Measurements from ENCODE around the gene SNTA1. TPM values are rescaled to one million over a fixed set of nuclear protein-coding genes. Genes with fewer than 3 reads are reported as not detected.

SNTA1 gene
- total and polyA plus RNA-seq, 2 of the 13 experiments (the other 11 are each of a cell fraction or from before 2014, with no cell fraction given), result 16.4 to 18.3 TPM

DNA sequence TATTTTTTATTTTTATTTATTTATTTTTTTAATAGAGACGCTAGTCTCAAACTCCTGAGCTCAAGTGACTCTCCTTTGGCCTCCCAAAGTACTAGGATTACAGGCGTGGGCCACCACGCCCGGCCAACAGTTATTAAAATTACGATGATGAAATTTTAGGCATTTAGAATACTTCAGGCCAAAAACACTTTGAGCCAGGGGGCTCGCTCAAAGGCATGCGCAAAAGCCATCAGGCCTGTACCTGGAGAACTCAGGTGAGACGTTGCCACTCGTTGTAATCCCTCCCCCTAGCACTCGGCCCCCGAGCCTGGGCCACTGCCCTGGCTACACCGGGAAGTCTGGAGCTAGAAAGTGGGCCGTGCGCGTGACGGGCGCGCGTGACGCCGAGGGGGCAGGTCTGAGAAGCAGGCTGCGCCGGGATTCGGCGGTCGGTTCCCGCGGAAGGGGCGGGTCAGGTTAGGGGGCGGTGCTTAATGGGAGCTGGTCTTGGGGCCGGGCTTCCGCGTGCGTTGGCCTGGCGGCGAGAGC lies 46.0 kb upstream of the SNTA1 start (continued):
- TF ChIP-seq, protein P1, sequence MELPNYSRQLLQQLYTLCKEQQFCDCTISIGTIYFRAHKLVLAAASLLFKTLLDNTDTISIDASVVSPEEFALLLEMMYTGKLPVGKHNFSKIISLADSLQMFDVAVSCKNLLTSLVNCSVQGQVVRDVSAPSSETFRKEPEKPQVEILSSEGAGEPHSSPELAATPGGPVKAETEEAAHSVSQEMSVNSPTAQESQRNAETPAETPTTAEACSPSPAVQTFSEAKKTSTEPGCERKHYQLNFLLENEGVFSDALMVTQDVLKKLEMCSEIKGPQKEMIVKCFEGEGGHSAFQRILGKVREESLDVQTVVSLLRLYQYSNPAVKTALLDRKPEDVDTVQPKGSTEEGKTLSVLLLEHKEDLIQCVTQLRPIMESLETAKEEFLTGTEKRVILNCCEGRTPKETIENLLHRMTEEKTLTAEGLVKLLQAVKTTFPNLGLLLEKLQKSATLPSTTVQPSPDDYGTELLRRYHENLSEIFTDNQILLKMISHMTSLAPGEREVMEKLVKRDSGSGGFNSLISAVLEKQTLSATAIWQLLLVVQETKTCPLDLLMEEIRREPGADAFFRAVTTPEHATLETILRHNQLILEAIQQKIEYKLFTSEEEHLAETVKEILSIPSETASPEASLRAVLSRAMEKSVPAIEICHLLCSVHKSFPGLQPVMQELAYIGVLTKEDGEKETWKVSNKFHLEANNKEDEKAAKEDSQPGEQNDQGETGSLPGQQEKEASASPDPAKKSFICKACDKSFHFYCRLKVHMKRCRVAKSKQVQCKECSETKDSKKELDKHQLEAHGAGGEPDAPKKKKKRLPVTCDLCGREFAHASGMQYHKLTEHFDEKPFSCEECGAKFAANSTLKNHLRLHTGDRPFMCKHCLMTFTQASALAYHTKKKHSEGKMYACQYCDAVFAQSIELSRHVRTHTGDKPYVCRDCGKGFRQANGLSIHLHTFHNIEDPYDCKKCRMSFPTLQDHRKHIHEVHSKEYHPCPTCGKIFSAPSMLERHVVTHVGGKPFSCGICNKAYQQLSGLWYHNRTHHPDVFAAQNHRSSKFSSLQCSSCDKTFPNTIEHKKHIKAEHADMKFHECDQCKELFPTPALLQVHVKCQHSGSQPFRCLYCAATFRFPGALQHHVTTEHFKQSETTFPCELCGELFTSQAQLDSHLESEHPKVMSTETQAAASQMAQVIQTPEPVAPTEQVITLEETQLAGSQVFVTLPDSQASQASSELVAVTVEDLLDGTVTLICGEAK (IDR thresholded peaks at IDR 0.05), result no peak
- TF ChIP-seq, protein P1 (CRISPR knock-in tag; IDR thresholded peaks at IDR 0.05), result no peak
- TF ChIP-seq SKI (IDR thresholded peaks at IDR 0.05; ENCODE audit: partially characterized antibody) (peak; percentile 59), BRCA1 (CRISPR knock-in tag; IDR thresholded peaks at IDR 0.05) (peak; percentile 88; the same call in 1 of the 2 replicates), MEF2D (CRISPR knock-in tag; IDR thresholded peaks at IDR 0.05) (peak; percentile 85), ERF (CRISPR knock-in tag; IDR thresholded peaks at IDR 0.05) (peak; percentile 80; the same call in 1 of the 2 replicates), ZNF441 (CRISPR knock-in tag; IDR thresholded peaks at IDR 0.05; ENCODE audit: borderline replicate concordance) (0 out of 2 replicates have a peak, but pooled peaks have one; percentile 11), HNRNPLL (IDR thresholded peaks at IDR 0.05; ENCODE audit: low read depth, low read length, poor library complexity, severe bottlenecking) (peak; percentile 83), ZNF350 (CRISPR knock-in tag; IDR thresholded peaks at IDR 0.05; ENCODE audit: borderline replicate concordance, low read depth) (peak; percentile 75; the same call in 1 of the 2 replicates), FOXK2 (IDR thresholded peaks at IDR 0.05) (no peak)
- TF ChIP-seq, protein P2, sequence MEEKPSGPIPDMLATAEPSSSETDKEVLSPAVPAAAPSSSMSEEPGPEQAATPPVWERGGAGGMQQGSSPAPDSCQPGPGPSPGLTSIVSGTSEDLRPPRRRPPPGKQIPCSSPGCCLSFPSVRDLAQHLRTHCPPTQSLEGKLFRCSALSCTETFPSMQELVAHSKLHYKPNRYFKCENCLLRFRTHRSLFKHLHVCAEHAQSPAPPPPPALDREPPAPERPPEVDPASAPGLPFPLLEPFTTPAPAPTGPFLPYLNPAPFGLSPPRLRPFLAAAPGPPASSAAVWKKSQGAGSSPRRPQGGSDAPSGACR (CRISPR knock-in tag; IDR thresholded peaks at IDR 0.05), result no peak
- TF ChIP-seq, protein P3, sequence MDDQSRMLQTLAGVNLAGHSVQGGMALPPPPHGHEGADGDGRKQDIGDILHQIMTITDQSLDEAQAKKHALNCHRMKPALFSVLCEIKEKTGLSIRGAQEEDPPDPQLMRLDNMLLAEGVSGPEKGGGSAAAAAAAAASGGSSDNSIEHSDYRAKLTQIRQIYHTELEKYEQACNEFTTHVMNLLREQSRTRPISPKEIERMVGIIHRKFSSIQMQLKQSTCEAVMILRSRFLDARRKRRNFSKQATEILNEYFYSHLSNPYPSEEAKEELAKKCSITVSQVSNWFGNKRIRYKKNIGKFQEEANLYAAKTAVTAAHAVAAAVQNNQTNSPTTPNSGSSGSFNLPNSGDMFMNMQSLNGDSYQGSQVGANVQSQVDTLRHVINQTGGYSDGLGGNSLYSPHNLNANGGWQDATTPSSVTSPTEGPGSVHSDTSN (CRISPR knock-in tag; IDR thresholded peaks at IDR 0.05; ENCODE audit: borderline replicate concordance), result no peak; the same call in 1 of the 2 replicates
- TF ChIP-seq, protein P4, sequence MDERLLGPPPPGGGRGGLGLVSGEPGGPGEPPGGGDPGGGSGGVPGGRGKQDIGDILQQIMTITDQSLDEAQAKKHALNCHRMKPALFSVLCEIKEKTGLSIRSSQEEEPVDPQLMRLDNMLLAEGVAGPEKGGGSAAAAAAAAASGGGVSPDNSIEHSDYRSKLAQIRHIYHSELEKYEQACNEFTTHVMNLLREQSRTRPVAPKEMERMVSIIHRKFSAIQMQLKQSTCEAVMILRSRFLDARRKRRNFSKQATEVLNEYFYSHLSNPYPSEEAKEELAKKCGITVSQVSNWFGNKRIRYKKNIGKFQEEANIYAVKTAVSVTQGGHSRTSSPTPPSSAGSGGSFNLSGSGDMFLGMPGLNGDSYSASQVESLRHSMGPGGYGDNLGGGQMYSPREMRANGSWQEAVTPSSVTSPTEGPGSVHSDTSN (CRISPR knock-in tag; IDR thresholded peaks at IDR 0.05), result no peak
- TF ChIP-seq, protein P5, sequence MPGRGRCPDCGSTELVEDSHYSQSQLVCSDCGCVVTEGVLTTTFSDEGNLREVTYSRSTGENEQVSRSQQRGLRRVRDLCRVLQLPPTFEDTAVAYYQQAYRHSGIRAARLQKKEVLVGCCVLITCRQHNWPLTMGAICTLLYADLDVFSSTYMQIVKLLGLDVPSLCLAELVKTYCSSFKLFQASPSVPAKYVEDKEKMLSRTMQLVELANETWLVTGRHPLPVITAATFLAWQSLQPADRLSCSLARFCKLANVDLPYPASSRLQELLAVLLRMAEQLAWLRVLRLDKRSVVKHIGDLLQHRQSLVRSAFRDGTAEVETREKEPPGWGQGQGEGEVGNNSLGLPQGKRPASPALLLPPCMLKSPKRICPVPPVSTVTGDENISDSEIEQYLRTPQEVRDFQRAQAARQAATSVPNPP (CRISPR knock-in tag; IDR thresholded peaks at IDR 0.05), result no peak; the same call in 1 of the 2 replicates
